Measurements from ENCODE around the gene BASP1.
"Not testable (repeated sequence)": the region's sequence is repeated elsewhere in the genome, so short reads cannot be mapped to it uniquely, and the experiment has no call there.

BASP1 gene

DNA sequence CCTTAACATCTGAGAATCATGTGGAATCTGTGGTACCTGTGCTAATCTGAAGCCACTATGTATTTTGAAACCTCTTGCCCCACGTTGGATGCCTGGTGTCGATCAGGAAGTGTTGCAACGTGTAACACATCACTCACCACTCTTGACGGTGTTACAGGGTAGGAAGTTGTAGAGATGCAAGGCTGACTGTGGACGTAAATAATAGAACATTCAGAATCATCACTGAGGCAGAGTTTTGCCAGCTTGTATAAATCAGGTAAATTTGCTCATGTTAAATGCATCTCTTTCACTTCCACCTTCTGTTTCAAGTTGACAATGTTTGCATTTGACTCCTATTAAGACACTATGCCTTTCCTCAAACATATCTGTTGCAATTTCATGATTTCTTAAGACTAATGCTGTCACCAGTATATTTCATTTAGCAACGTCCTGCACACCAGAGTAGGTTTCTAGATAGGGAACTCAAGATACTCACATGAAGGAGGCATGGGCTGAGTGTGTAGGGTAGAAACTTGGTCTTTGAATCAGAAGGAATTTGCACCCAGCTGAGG lies 38.1 kb downstream of the BASP1 start:
- no peak for DNase-seq (ENCODE audit: low read depth in 2 of 2)

DNA sequence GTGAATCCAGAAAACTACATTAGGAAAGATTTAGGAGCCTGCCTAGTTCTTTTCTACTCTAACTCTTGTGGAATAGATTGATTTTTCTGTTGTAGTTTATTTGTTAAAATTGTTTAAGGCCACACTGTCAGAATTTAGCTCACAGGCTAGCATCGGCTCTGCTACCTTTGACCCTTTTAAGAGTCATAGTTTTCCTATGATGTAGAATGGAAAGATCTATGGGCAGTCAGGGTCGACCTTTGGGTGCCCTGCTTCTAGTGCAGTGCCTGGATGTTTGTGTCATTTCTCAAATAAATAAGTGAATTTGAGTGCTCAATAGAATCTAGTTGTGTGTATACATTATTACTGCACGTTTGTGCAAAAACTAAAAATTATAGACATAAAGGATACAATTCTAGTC lies 38.7 kb downstream of the BASP1 start:
- no peak for DNase-seq (ENCODE audit: low read depth in 2 of 2)

DNA sequence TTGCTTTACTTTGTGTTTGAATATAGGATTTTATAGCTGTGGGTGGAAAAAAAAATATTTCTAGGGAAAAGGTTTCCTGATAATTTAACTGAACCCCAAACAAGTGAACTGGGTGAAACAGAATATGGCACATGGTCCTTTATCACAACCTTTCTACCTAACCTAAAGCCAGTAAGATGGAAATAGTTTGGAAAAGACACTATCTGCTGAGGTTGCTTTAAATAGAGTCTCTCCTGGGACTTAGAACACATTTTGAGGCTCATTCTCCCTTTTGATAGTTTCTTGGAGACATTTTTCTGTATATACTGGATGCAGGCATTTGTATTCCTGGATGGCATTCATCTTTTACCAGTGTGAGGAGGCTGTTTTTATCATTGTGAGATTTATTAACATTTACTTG lies 39.4 kb downstream of the BASP1 start:
- DNase-seq (ENCODE audit: low read depth in 2 of 2) = no peak

DNA sequence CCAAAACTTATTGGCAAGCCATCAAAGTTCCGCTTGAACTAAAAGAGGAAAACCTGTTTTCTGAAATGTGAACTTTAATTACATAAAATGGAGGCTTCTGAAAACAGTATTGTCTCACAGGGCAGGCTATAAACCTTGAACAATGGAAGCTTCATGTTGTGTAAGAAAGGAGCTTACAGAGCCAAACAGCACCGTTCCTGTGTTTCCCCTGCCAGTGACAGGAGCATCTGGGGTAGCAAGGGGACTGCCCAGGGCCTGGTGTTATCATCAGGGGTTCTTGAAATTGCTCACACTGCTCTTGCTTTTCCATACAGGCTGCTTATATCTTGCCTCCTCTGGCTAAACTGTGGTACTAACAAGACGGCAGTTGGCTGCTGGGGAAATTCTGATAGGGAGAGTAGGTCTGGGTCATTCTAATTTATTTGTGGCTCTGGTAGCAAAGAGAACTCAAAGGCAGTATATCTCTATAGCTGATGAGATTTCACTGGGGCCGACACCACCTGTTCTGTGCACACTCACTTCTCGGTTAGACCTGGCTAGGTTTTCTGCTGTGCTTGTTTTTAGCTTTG lies 40.4 kb downstream of the BASP1 start:
- DNase-seq (ENCODE audit: low read depth in 2 of 2) = no peak

DNA sequence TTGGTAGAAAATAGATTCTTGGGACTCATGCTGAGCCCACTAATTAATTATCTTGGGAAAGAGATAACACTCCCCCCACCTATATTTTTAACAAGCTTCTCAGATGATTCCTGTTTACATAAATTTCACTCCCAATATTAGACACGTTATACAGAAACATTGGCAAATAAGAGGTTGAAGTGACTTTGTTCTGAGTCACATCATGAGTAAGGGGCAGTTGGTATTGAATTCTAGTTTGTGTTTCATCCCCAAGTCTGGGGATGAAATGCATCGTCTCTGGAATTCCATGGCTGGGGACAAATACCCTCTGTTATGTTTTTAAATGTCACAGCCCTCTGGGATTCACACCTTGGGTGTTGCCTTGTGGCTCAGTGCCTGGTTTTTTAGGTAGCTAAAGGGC lies 41.0 kb downstream of the BASP1 start:
- no peak for DNase-seq (ENCODE audit: low read depth in 2 of 2)

DNA sequence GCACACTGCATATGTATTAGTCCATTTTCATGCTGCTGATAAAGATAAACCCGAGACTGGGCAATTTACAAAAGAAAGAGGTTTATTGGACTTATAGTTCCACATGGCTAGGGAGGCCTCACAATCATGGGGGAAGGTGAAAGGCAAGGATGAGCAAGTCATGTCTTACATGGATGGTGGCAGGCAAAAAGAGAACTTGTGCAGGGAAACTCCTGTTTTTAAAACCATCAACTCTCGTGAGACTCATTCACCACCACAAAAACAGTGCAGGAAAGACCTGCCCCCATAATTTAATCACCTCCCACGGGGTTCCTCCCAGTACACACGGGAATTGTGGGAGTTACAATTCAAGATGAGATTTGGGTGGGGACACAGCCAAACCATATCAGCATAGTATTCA lies 41.6 kb downstream of the BASP1 start:
- not testable (repeated sequence) for DNase-seq (ENCODE audit: low read depth in 2 of 2)

DNA sequence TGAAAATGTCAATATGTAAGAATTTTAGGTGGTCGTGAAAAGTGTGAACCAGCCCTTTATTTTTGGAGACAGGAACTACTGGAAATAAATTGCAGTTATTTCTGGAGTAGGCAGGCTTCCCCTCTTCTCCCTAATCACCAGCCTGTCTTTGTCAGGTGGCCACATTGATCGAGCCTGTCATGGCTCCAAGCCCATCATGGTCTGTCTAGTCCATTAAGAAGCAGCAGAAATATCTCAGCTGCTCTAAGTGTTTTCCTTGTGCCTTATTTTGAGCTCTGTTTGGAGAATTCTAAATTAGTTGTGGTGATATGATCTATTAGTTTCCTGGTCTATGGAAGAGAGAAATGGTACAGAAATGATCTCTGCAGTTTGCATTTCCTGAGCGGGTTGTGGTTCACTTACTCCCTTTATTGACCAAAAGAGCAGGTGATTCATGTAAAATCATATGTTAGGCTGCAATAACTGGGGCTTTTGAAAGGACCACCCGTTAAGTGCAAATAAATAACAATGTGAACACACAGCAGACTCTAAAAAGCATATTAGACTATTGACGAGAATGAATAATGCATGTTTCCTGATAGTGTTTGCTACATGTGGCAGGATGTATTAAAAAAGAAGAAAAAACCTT lies 42.3 kb downstream of the BASP1 start:
- DNase-seq (ENCODE audit: low read depth in 2 of 2) = no peak

DNA sequence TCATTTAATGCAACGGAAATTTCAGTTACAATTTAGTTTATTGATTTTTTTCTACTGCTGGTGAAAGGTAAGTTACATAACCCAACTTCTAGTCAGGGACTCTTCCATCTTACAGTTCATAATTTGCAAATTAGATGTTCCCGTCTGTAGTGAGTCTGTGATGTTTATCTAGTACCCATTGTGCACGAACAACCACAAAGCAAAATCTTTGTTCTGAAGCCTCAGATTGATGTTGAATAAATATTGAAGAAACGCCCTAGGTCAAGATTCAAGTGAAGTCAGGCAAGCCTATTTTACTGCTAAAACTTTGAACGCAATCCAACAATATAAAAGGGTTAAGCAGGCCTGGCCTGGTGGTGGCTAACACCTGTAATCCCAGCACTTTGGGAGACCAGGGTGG lies 43.1 kb downstream of the BASP1 start:
- no peak for DNase-seq (ENCODE audit: low read depth in 2 of 2)

DNA sequence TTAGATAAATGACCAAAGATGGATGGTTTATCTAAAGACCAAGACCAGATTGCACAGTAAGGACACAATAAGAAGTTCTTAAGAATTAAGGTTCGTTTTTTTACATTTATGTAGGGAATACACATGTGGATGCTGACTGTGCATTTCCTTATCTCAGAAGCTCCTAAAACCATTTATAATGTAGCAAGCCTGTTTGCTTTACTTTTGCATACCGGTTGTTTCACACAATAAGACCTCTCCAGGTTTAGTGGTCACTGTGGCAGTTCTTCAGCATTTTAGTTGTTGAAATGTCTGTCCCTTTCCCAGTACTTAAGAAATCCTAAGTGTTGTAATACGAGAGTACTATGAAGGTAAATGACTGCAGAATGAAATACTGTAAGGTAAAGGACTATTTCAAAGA lies 43.6 kb downstream of the BASP1 start:
- DNase-seq (ENCODE audit: low read depth in 2 of 2) = no peak

DNA sequence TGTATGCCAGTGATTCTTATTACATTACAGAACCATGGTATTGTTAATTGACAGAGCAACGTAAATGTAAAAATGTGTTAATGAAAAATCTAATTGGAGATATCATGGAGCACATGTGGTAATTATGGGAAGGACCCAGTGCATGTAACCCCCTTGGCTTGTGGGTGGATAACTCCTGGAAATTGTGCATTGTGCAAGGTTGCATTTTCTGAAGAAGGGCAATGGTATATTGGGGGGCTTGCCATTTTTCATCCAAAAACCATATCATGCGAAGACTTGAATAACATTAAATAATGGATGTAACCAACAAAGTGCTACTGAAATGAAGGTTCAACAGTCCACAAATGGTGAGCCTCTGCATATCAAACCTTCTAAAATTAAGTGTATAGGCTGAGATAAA lies 47.6 kb downstream of the BASP1 start:
- no peak for DNase-seq (ENCODE audit: low read depth in 2 of 2)

DNA sequence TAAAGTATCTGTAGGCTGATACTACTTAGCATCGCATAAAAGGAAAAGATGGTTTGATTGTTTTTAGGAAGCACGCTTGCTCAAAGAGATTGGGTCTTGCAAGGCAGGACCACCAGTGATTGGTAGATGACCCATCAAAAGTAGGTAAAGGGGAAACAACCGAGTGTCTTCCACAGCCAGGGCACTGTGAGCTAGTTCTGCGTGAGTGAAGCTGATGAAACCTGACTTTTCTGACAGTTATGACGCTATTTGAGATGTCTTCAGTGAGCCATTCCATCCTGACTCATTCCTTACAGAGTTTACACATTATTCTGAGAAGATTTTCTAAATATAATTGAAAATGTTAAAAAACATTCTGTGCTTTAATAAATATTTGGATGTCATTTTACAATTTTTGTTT lies 49.7 kb downstream of the BASP1 start:
- DNase-seq (ENCODE audit: low read depth in 2 of 2) = no peak

DNA sequence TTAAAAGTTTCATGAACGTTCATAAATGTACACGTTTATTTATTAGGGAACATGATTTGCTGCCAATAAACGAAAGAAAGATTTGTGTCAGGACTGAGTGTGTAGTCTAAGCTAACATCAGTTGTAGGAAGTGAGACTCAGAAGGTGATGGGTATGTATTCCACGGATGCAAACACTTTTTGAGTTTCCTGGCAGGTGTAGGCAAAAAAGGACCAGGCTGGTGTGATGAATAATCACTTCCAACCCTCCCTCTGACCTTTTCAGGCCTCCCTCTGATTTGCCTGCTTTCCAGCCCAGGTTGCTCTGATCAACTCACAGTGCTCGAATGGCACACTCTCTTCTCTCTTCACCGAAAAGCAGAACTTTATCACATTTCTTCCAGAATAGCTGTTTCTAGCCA lies 51.8 kb downstream of the BASP1 start:
- no peak for DNase-seq (ENCODE audit: low read depth in 2 of 2)

DNA sequence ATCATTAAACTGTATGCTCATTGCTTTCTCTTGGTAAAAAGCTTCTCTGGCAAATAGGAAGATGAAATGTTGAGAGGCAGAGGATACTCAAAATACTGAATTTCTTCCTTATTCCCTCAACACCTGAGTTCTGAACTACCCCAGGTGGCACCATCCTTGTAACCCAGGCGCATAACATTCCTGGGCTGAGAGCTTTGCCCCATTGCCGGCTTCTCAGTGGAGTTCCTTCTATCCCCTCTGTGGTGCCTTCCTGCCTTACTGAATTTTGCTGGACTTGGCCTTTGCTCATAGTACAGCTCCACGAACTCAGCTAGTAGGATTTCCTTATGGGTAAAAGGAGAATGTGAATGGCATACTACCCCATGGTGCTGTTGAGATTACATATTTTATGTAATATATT lies 54.7 kb downstream of the BASP1 start:
- no peak for DNase-seq (ENCODE audit: low read depth in 2 of 2)

DNA sequence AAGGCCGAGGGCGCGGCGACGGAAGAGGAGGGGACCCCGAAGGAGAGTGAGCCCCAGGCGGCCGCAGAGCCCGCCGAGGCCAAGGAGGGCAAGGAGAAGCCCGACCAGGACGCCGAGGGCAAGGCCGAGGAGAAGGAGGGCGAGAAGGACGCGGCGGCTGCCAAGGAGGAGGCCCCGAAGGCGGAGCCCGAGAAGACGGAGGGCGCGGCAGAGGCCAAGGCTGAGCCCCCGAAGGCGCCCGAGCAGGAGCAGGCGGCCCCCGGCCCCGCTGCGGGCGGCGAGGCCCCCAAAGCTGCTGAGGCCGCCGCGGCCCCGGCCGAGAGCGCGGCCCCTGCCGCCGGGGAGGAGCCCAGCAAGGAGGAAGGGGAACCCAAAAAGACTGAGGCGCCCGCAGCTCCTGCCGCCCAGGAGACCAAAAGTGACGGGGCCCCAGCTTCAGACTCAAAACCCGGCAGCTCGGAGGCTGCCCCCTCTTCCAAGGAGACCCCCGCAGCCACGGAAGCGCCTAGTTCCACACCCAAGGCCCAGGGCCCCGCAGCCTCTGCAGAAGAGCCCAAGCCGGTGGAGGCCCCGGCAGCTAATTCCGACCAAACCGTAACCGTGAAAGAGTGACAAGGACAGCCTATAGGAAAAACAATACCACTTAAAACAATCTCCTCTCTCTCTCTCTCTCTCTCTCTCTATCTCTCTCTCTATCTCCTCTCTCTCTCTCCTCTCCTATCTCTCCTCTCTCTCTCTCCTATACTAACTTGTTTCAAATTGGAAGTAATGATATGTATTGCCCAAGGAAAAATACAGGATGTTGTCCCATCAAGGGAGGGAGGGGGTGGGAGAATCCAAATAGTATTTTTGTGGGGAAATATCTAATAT lies 58.1 kb downstream of the BASP1 start:
- no peak for DNase-seq (ENCODE audit: low read depth in 2 of 2)

DNA sequence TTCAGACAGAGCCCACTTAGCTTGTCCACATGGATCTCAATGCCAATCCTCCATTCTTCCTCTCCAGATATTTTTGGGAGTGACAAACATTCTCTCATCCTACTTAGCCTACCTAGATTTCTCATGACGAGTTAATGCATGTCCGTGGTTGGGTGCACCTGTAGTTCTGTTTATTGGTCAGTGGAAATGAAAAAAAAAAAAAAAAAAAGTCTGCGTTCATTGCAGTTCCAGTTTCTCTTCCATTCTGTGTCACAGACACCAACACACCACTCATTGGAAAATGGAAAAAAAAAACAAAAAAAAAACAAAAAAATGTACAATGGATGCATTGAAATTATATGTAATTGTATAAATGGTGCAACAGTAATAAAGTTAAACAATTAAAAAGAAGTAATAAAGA lies 59.0 kb downstream of the BASP1 start:
- DNase-seq (ENCODE audit: low read depth in 2 of 2) = no peak

DNA sequence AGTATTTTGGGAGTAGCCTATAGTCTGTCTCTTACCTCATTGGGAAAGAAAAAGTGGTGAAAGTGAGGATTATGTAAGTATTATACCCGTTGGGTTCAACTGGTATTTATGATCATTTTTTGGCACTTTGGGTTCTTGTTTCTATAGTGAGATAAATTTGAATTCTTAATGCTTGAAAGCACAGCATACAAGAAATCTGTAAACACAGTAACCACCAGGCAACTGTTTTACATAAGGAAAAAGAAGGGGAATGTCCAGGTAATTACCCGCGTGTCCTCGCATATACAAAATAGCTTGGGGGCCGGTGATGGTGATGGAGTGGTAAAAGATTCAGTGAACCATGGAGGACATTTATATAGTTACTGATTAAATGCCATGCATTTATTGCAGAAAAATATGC lies 60.5 kb downstream of the BASP1 start:
- no peak for DNase-seq (ENCODE audit: low read depth in 2 of 2)

DNA sequence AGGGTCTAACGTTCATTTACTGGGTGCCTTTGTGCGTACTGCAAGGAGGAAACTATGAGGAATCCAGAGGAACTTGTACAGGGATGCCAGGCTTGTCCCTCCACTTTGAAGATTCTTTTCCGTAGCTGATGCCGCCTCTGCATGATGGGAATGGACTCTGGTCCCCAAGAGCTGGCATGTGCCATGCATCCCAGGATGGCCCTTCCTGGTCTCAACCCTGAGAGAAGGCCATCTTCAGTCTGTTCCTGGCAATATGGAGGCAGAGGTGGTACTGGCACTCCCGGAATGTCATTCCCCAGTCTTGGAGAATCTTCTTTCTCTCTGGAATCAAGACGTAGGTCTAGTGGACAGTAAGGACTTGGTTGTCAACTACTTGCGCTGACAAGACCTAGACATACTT lies 61.5 kb downstream of the BASP1 start:
- DNase-seq (ENCODE audit: low read depth in 2 of 2) = no peak

DNA sequence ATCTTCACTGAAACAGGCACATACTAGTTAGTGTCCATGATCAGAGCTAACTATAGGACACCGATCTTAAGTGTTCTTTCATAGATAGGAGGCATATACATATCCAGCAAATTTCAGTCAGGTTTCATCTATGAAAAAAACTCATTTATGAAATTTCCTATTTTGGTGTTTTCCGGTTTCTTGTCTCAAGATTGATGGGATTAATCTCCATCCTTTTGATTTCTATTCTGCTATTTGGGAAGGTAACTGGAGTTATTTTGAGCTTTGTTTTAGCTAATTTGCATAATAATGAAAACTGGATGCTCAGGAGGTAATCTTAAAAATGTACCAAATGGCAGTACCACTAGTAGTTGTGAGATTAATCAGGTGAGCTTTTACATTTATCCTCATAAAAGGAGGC lies 62.1 kb downstream of the BASP1 start:
- no peak for DNase-seq (ENCODE audit: low read depth in 2 of 2)

DNA sequence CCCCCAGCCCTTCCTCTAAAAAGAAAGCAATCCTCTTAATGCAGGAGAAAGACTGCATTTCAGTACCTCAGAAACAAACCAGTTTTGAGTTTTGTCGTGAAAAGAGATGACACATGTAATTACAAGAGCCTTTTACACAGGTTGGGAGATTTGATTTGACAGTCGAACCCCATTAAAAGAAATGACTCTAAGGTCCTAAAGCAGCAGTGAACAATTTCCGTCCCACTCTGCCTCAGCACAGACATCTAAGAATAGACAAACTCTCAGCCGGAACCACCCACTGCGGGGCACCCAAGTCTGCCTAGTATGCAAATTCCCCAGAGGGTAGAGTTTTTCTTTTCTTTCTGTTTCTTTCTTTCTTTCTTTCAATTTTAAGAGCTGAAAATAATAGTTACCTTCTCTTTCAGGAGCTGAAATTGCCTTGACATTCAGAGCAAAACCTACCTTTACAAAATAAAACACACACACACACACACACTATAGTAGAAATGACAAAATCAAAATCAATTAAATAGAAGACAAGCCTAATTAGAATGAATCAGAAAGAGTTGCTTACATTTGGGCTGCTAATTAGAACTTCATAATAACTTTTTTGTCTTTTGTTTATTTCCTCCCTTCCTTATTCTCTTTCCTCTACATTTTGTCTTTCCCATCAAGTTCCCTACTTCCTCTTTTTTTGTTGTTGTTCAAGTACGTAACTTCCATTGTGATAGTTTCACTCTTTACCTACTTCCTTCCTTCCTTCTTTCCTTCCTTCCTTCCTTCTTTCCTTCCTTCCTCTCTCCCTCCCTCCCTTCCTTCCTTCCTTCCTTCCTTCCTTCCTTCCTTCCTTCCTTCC lies 65.1 kb downstream of the BASP1 start:
- DNase-seq (ENCODE audit: low read depth in 2 of 2) = no peak

DNA sequence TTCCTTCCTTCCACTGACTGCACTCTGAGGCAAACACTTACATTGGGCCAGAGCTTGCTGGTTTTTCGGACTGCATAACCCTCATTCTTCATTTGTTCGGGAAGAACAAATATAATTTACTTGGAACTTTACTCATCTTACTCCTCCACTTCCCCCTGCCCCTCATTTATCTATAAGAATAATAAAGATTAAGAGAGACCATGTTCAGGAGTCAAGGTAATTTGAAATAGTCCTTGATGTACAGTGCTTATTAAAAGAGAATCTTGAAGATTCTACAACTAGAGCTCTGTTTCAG lies 65.6 kb downstream of the BASP1 start:
- no peak for DNase-seq (ENCODE audit: low read depth in 2 of 2)

DNA sequence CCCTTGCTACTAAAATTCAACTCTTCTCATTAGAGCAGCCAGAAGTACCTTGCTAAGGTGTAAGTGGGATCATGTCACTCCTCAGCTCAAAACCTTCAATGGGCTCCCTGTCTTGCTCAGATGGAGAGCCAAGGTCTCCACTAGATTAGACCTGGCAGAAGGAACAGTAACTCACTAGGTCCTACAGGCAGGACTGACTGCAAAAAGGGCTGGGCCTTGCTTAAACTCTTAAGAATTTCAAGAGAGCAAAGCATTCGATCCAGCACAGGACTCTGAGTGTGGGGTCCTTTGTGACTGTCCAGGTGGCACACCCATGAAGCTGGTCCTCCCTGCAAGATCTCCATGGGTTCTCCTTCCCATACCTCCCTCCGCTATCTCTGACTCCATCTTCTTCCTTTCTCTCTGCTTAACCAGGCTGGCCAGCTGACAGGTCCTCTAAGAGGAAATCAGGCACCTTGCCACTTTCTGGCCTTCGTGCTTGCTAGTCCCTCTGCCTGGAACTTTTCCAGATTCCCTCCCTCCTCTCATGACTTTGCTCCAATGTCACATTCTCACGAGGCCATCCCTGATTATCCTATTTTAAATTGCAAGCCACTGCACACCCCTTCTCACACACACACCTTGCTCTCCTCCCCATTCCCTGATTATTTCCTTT lies 70.2 kb downstream of the BASP1 start:
- DNase-seq (ENCODE audit: low read depth in 2 of 2) = no peak

DNA sequence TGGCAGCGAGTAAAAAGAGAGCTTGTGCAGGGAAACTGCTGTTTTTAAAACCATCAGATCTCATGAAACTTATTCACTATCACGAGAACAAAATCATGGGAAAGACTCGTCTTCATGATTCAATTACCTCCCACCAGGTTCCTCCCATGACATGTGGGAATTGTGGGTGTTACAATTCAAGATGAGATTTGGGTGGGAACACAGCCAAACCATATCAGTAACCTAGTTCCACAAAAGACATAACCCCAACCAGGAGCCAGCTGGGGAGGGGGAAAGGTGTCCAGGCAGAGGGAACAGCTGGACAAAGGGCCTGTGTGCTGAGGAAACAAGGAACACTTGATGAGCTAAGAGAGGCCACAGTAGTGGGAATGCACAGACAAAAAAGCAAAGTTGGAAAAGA lies 71.1 kb downstream of the BASP1 start:
- no peak for DNase-seq (ENCODE audit: low read depth in 2 of 2)
